Measurements from ENCODE around the gene CD82. TPM values are rescaled to one million over a fixed set of nuclear protein-coding genes. Genes with fewer than 3 reads are reported as not detected.

The CD82 gene
- total and polyA plus RNA-seq, 2 of the 13 experiments (the other 11 are each of a cell fraction or from before 2014, with no cell fraction given) = 0.05 TPM; not detected in 1

DNA sequence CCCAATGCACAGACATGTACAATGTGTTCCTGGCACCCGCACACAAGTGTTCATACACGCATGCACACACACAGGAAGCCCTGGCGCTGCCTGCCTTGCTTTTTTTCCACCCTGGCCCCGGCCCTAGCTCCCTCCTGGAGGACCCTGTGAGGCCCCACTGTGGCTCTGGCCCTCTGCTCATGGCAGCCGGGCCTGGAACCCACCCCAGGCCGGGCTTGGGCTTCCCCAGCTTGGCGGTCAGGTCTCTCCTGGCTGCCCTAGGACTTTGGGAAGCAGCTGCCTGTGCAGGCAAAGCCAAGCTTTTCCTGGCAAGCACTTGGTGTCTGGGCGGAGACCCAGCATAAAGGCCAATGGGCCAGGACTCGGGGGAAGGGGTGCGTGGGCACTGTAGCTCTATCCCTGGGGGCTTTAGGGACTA, 30.5 kb downstream of the CD82 start (continued):
- TF ChIP-seq, protein P1, sequence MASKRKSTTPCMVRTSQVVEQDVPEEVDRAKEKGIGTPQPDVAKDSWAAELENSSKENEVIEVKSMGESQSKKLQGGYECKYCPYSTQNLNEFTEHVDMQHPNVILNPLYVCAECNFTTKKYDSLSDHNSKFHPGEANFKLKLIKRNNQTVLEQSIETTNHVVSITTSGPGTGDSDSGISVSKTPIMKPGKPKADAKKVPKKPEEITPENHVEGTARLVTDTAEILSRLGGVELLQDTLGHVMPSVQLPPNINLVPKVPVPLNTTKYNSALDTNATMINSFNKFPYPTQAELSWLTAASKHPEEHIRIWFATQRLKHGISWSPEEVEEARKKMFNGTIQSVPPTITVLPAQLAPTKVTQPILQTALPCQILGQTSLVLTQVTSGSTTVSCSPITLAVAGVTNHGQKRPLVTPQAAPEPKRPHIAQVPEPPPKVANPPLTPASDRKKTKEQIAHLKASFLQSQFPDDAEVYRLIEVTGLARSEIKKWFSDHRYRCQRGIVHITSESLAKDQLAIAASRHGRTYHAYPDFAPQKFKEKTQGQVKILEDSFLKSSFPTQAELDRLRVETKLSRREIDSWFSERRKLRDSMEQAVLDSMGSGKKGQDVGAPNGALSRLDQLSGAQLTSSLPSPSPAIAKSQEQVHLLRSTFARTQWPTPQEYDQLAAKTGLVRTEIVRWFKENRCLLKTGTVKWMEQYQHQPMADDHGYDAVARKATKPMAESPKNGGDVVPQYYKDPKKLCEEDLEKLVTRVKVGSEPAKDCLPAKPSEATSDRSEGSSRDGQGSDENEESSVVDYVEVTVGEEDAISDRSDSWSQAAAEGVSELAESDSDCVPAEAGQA (IDR thresholded peaks at IDR 0.05; ENCODE audit: low read depth) = no peak
- TF ChIP-seq, protein P1 (CRISPR knock-in tag; IDR thresholded peaks at IDR 0.05; ENCODE audit: borderline replicate concordance) = no peak
- TF ChIP-seq SSRP1 (CRISPR knock-in tag; IDR thresholded peaks at IDR 0.05) (no peak), ZNF75D (CRISPR knock-in tag; IDR thresholded peaks at IDR 0.05; ENCODE audit: borderline replicate concordance) (no peak)
- TF ChIP-seq, protein P2, sequence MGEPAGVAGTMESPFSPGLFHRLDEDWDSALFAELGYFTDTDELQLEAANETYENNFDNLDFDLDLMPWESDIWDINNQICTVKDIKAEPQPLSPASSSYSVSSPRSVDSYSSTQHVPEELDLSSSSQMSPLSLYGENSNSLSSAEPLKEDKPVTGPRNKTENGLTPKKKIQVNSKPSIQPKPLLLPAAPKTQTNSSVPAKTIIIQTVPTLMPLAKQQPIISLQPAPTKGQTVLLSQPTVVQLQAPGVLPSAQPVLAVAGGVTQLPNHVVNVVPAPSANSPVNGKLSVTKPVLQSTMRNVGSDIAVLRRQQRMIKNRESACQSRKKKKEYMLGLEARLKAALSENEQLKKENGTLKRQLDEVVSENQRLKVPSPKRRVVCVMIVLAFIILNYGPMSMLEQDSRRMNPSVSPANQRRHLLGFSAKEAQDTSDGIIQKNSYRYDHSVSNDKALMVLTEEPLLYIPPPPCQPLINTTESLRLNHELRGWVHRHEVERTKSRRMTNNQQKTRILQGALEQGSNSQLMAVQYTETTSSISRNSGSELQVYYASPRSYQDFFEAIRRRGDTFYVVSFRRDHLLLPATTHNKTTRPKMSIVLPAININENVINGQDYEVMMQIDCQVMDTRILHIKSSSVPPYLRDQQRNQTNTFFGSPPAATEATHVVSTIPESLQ (CRISPR knock-in tag; conservative IDR thresholded peaks at IDR 0.05) = no peak
- TF ChIP-seq, protein P3, sequence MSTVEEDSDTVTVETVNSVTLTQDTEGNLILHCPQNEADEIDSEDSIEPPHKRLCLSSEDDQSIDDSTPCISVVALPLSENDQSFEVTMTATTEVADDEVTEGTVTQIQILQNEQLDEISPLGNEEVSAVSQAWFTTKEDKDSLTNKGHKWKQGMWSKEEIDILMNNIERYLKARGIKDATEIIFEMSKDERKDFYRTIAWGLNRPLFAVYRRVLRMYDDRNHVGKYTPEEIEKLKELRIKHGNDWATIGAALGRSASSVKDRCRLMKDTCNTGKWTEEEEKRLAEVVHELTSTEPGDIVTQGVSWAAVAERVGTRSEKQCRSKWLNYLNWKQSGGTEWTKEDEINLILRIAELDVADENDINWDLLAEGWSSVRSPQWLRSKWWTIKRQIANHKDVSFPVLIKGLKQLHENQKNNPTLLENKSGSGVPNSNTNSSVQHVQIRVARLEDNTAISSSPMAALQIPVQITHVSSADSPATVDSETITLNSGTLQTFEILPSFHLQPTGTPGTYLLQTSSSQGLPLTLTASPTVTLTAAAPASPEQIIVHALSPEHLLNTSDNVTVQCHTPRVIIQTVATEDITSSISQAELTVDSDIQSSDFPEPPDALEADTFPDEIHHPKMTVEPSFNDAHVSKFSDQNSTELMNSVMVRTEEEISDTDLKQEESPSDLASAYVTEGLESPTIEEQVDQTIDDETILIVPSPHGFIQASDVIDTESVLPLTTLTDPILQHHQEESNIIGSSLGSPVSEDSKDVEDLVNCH (CRISPR knock-in tag; IDR thresholded peaks at IDR 0.05) = no peak
